Smooth muscle cell (in vitro differentiated cells): ENCODE measurements around the gene COL11A2. TPM values are rescaled to one million over a fixed set of nuclear protein-coding genes. Genes with fewer than 3 reads are reported as not detected.

Source experiments
- DNase-seq: peaks from one replicate; lab custom pipeline; 2025; ENCODE audit not compliant: unreplicated experiment; lab: John Stamatoyannopoulos, UW
- H2AFZ ChIP-seq: fragments of 200-600 bp; sonication (generic); 2 replicates; pipeline ENCODE4 v1.6.0; 2016; ENCODE audit warnings: antibody characterized with exemption, low read depth, mild to moderate bottlenecking
- H3F3A ChIP-seq: fragments of 200-600 bp; sonication (generic); 2 replicates; pipeline ENCODE4 v1.6.0; 2017; ENCODE audit warnings: antibody characterized with exemption, low read depth
- H3K27ac ChIP-seq: fragments of 200-600 bp; sonication (generic); 2 replicates; pipeline ENCODE4 v1.5.1; 2016; ENCODE audit warnings: low read depth, mild to moderate bottlenecking
- H3K27me3 ChIP-seq: fragments of 200-600 bp; sonication (generic); 2 replicates; pipeline ENCODE4 v1.6.1; 2016; ENCODE audit warnings: low read depth, mild to moderate bottlenecking
- H3K36me3 ChIP-seq: fragments of 200-600 bp; sonication (generic); 2 replicates; pipeline ENCODE4 v1.5.1; 2016; ENCODE audit warnings: low read depth
- H3K4me1 ChIP-seq: fragments of 200-600 bp; sonication (generic); 2 replicates; pipeline ENCODE4 v1.5.1; 2016; ENCODE audit warnings: low read depth
- H3K4me2 ChIP-seq: fragments of 200-600 bp; sonication (generic); 2 replicates; pipeline ENCODE4 v1.6.0; 2016; ENCODE audit warnings: mild to moderate bottlenecking
- H3K4me3 ChIP-seq: fragments of 200-600 bp; sonication (generic); 2 replicates; pipeline ENCODE4 v1.5.1; 2016; ENCODE audit warnings: mild to moderate bottlenecking
- H3K79me2 ChIP-seq: fragments of 200-600 bp; sonication (generic); 2 replicates; pipeline ENCODE4 v1.6.0; 2016; ENCODE audit warnings: low read depth, mild to moderate bottlenecking
- H3K9ac ChIP-seq: fragments of 200-600 bp; sonication (generic); 2 replicates; pipeline ENCODE4 v1.6.0; 2016; ENCODE audit warnings: low read depth
- H3K9me3 ChIP-seq: fragments of 200-600 bp; sonication (generic); replicated peaks from 2 replicates; pipeline ENCODE4 v1.5.1; 2016; ENCODE audit warnings: low read depth
- H4K20me1 ChIP-seq: fragments of 200-600 bp; sonication (generic); 2 replicates; pipeline ENCODE4 v1.6.0; 2016; ENCODE audit warnings: low read depth
- WGBS: methylation state at CpG from one replicate; pipeline ENCODE4 v1.1.7; 2016; ENCODE audit warnings: low lambda C conversion rate; 5-methylcytosine and 5-hydroxymethylcytosine counted together
- polyA plus RNA-seq: library from polyadenylated mRNA; unstranded; fragments of >200 nt; fragmentation: Nextera tagmentation; extraction: Ambion mirVana; gene quantifications from 2 replicates; pipeline ENCODE4 v1.2.1, GENCODE V29; 2016
- total RNA-seq: library from RNA; depleted of rRNA; stranded (reverse); fragments of >200 nt; gene quantifications from 2 replicates; pipeline ENCODE4 v1.2.3, GENCODE V29; 2014
- TF ChIP-seq, protein P1 (sequence below): fragments of 200-600 bp; sonication (generic); IDR thresholded peaks from 2 replicates; pipeline ENCODE4 v1.5.1; 2017; ENCODE audit warnings: borderline replicate concordance, mild to moderate bottlenecking, antibody characterized with exemption; ENCODE audit not compliant: insufficient read depth, poor library complexity, severe bottlenecking

COL11A2 gene
- total and polyA plus RNA-seq, 2 experiments from 2014 or later: 0.36 to 1.2 TPM

GRCh38 chr6:33206027-33206863 is 14.0 kb upstream of the COL11A2 start:
- 60% methylated on average over 3 of the region's 3 CpGs for WGBS
- peak overlapping the region; percentile 95 for H3K4me2 ChIP-seq
- peaks cover 29% of the 10 kb centered on the region for H3K79me2 ChIP-seq
- H2AFZ ChIP-seq: no peak overlapping the region
- H4K20me1 ChIP-seq: peaks cover 34% of the 10 kb centered on the region
- TF ChIP-seq, protein P1, sequence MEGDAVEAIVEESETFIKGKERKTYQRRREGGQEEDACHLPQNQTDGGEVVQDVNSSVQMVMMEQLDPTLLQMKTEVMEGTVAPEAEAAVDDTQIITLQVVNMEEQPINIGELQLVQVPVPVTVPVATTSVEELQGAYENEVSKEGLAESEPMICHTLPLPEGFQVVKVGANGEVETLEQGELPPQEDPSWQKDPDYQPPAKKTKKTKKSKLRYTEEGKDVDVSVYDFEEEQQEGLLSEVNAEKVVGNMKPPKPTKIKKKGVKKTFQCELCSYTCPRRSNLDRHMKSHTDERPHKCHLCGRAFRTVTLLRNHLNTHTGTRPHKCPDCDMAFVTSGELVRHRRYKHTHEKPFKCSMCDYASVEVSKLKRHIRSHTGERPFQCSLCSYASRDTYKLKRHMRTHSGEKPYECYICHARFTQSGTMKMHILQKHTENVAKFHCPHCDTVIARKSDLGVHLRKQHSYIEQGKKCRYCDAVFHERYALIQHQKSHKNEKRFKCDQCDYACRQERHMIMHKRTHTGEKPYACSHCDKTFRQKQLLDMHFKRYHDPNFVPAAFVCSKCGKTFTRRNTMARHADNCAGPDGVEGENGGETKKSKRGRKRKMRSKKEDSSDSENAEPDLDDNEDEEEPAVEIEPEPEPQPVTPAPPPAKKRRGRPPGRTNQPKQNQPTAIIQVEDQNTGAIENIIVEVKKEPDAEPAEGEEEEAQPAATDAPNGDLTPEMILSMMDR: no peak
- no peak for DNase-seq
- H3K27ac ChIP-seq: peak overlapping the region; percentile 94
- no peaks in the 10 kb centered on the region for H3K27me3 ChIP-seq
- H3K4me3 ChIP-seq: no peak overlapping the region
- H3F3A ChIP-seq: peaks cover 18% of the 10 kb centered on the region
- H3K36me3 ChIP-seq: peaks cover 6% of the 10 kb centered on the region
- H3K9ac ChIP-seq: peak overlapping the region; percentile 70
- no peaks in the 10 kb centered on the region for H3K9me3 ChIP-seq
- H3K4me1 ChIP-seq: peaks cover 42% of the 10 kb centered on the region

DNA sequence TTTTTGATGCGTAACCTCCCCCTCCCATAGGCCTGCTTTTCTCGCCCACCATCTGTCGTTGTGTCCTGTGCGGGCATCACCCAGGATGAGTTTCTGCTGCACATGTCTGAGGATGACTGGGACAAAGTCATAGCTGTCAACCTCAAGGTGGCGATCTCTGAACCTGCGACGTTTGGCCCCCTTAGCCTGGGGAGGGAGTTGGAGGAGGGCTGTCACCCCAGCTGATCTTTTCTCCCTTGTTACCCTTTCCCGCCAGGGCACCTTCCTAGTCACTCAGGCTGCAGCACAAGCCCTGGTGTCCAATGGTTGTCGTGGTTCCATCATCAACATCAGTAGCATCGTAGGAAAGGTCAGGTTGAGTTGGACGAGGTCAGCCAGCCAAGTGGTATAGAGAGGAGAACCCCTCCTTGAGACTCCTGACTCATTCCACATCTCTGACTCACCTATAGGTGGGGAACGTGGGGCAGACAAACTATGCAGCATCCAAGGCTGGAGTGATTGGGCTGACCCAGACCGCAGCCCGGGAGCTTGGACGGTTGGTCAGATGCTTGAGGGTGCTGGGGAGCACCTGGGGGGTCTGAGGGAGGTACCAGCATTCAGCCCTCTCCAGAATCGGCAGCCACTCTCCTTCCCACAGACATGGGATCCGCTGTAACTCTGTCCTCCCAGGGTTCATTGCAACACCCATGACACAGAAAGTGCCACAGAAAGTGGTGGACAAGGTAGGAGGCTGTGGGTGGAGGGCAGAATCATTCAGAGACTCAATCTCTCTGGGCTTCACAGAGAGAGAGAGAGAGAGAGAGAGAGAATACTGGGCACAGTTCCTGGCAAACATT is 13.1 kb upstream of the COL11A2 start:
- peak overlapping the region; percentile 89 for H3K9ac ChIP-seq

GRCh38 chr6:33204415-33205190 is 12.3 kb upstream of the COL11A2 start, which contains the start of gene HSD17B8:
Gene HSD17B8 (plus strand): TSS chr6:33204655. CDS start chr6:33204669, 14 bp downstream.
- 5% methylated on average over 45 of the region's 48 CpGs for WGBS
- Histone ChIP-seq H3K27me3 (no peaks in the 10 kb centered on the region), H4K20me1 (peaks cover 37% of the 10 kb centered on the region), H3K36me3 (peaks cover 6% of the 10 kb centered on the region), H3F3A (peaks cover 19% of the 10 kb centered on the region), H3K4me2 (peak within 1 kb of the TSS; percentile 100), H3K4me1 (peaks cover 43% of the 10 kb centered on the region), H3K4me3 (peak within 1 kb of the TSS; percentile 88), H3K9me3 (no peaks in the 10 kb centered on the region), H3K9ac (peak within 1 kb of the TSS; percentile 89), H2AFZ (no peak within 1 kb of the TSS), H3K79me2 (peaks cover 38% of the 10 kb centered on the region), H3K27ac (peak within 1 kb of the TSS; percentile 98)
- peak; percentile 74 for DNase-seq
- TF ChIP-seq, protein P1: no peak

More for the DNA sequence above, 13.1 kb upstream of the COL11A2 start:
- TF ChIP-seq, protein P1: peak; percentile 10
- DNase-seq: no peak
- H3K27ac ChIP-seq: peak overlapping the region; percentile 94
- peak overlapping the region; percentile 100 for H3K4me2 ChIP-seq
- no peaks in the 10 kb centered on the region for H3K27me3 ChIP-seq
- H3K9me3 ChIP-seq: no peaks in the 10 kb centered on the region
- H3K36me3 ChIP-seq: peaks cover 6% of the 10 kb centered on the region
- peaks cover 34% of the 10 kb centered on the region for H3K79me2 ChIP-seq
- H3K4me3 ChIP-seq: peak overlapping the region; percentile 88
- H3K4me1 ChIP-seq: peaks cover 42% of the 10 kb centered on the region
- no peak overlapping the region for H2AFZ ChIP-seq
- peaks cover 34% of the 10 kb centered on the region for H4K20me1 ChIP-seq
- 23% methylated on average over 17 of the region's 17 CpGs for WGBS
- peaks cover 18% of the 10 kb centered on the region for H3F3A ChIP-seq
